Left ventricle myocardium inferior (tissue), 1 donor: ENCODE results near the gene EID1. TPM values are rescaled to one million over a fixed set of nuclear protein-coding genes. Genes with fewer than 3 reads are reported as not detected.

ENCODE experiments used
- DNase-seq: peaks from one replicate; pipeline ENCODE4 v3.0.0-alpha.2; 2020
- H3K27ac ChIP-seq: fragments of 200-600 bp; replicated peaks from 2 replicates; pipeline ENCODE4 v1.8.0; 2021
- H3K27me3 ChIP-seq: fragments of 200-600 bp; 2 replicates; pipeline ENCODE4 v1.8.0; 2021; ENCODE audit warnings: low read depth
- H3K36me3 ChIP-seq: fragments of 200-600 bp; 2 replicates; pipeline ENCODE4 v1.8.0; 2021
- H3K4me1 ChIP-seq: fragments of 200-600 bp; 2 replicates; pipeline ENCODE4 v1.8.0; 2021
- H3K4me3 ChIP-seq: fragments of 200-600 bp; 2 replicates; pipeline ENCODE4 v1.8.0; 2021; ENCODE audit warnings: mild to moderate bottlenecking, moderate library complexity
- H3K9me3 ChIP-seq: fragments of 200-600 bp; replicated peaks from 2 replicates; pipeline ENCODE4 v1.8.0; 2021
- intact Hi-C: fragments of 100-400 bp; cut with micrococcal nuclease; formaldehyde crosslinking; loops from one replicate; pipeline ENCODE4 v1.11.0; 2022
- total RNA-seq: library from RNA; stranded (reverse); fragmentation: NEBNext Ultra II Directional; extraction: Animal tissue kit (Norgen Biotek cat#: 25700); gene quantifications from one replicate; pipeline ENCODE4 v1.2.1, GENCODE V29; 2021
- TF ChIP-seq, protein P1 (sequence below): fragments of 200-600 bp; IDR thresholded peaks from 2 replicates; pipeline ENCODE4 v1.8.0; 2021; ENCODE audit warnings: antibody characterized with exemption, mild to moderate bottlenecking, borderline replicate concordance
- donor health status: DM: no; HTN: yes; CAD: no; lungs with severe emphysema.

The EID1 gene
- total RNA-seq, 1 donor from 2014 or later: 227 TPM

- no peaks in the 10 kb centered on the region for H3K9me3 ChIP-seq
- TF ChIP-seq, protein P1, sequence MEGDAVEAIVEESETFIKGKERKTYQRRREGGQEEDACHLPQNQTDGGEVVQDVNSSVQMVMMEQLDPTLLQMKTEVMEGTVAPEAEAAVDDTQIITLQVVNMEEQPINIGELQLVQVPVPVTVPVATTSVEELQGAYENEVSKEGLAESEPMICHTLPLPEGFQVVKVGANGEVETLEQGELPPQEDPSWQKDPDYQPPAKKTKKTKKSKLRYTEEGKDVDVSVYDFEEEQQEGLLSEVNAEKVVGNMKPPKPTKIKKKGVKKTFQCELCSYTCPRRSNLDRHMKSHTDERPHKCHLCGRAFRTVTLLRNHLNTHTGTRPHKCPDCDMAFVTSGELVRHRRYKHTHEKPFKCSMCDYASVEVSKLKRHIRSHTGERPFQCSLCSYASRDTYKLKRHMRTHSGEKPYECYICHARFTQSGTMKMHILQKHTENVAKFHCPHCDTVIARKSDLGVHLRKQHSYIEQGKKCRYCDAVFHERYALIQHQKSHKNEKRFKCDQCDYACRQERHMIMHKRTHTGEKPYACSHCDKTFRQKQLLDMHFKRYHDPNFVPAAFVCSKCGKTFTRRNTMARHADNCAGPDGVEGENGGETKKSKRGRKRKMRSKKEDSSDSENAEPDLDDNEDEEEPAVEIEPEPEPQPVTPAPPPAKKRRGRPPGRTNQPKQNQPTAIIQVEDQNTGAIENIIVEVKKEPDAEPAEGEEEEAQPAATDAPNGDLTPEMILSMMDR: no peak
- no peak overlapping the region for H3K4me3 ChIP-seq
- intact Hi-C loops: no loop called here
- no peak for DNase-seq
- peaks cover 9% of the 10 kb centered on the region for H3K27me3 ChIP-seq
- H3K36me3 ChIP-seq: no peaks in the 10 kb centered on the region
- H3K4me1 ChIP-seq: no peaks in the 10 kb centered on the region
- no peak overlapping the region for H3K27ac ChIP-seq
These were observed 46.8 kb downstream of the EID1 start for GRCh38 chr15:48924528-48925393.

- Histone ChIP-seq H3K4me1 (no peaks in the 10 kb centered on the region), H3K36me3 (no peaks in the 10 kb centered on the region), H3K9me3 (no peaks in the 10 kb centered on the region), H3K4me3 (no peak overlapping the region), H3K27ac (no peak overlapping the region), H3K27me3 (peaks cover 9% of the 10 kb centered on the region)
- TF ChIP-seq, protein P1: no peak
- intact Hi-C loops: no loop called here
- DNase-seq: no peak
These were observed 47.8 kb downstream of the EID1 start for GRCh38 chr15:48925714-48926223.

- Histone ChIP-seq H3K36me3 (no peaks in the 10 kb centered on the region), H3K4me1 (no peaks in the 10 kb centered on the region), H3K27ac (no peak overlapping the region), H3K9me3 (no peaks in the 10 kb centered on the region), H3K4me3 (no peak overlapping the region), H3K27me3 (peaks cover 9% of the 10 kb centered on the region)
- no peak for DNase-seq
- intact Hi-C loops: no loop called here
- TF ChIP-seq, protein P1: no peak
These were observed 51.1 kb downstream of the EID1 start for GRCh38 chr15:48928877-48929538.

- H3K4me3 ChIP-seq: no peak overlapping the region
- TF ChIP-seq, protein P1: no peak
- H3K27me3 ChIP-seq: peaks cover 9% of the 10 kb centered on the region
- intact Hi-C loops: no loop called here
- no peaks in the 10 kb centered on the region for H3K9me3 ChIP-seq
- no peaks in the 10 kb centered on the region for H3K36me3 ChIP-seq
- DNase-seq: no peak
- H3K4me1 ChIP-seq: no peaks in the 10 kb centered on the region
- no peak overlapping the region for H3K27ac ChIP-seq
These were observed 51.7 kb downstream of the EID1 start for GRCh38 chr15:48929661-48930060.

Other genes starting within 250 kb of the EID1 start
- 45.5 TPM for gene FBN1, start 232.4 kb upstream of the EID1 start, total RNA-seq
- gene CEP152, start 67.1 kb upstream of the EID1 start, total RNA-seq: 1.3 TPM
- gene SHC4, start 85.8 kb downstream of the EID1 start, total RNA-seq: 3.3 TPM
- gene SECISBP2L, start 168.3 kb downstream of the EID1 start, total RNA-seq: 39.3 TPM